Measurements from ENCODE around the gene ZSCAN10. TPM values are rescaled to one million over a fixed set of nuclear protein-coding genes. Genes with fewer than 3 reads are reported as not detected.
A peak's percentile ranks its signal among the peaks of the same experiment; 100 is the strongest.

The ZSCAN10 gene
- total and polyA plus RNA-seq, 9 of the 15 experiments (the other 6 are each of a cell fraction or from before 2014, with no cell fraction given): 0.22 TPM; not detected in 8

- in situ Hi-C loops (cut with MboI) (no loop called here), intact Hi-C loops (cut with micrococcal nuclease) (no loop called here)
- FAIRE-seq: no peak
- no peaks in the 10 kb centered on the region for H3K79me2 ChIP-seq (ENCODE audit: control insufficient read depth, insufficient read depth, low read length)
- no peak for ATAC-seq
- ChIA-PET CTCF (ENCODE audit: low intra/inter-chr PET ratio) (no interaction called here), POLR2A (interaction anchor here (0.6 to 2.6 kb wide), 13 partner anchors 8 to 725 kb away, joined by 3 to 17 read pairs (median 4); partner anchors contain the start of gene ZNF213)
- no peak overlapping the region for H3K4me3 ChIP-seq
- H3K4me2 ChIP-seq (ENCODE audit: insufficient read depth, low read length): no peak overlapping the region
- peaks cover 4% of the 10 kb centered on the region; the same call in 1 of the 2 replicates for H4K20me1 ChIP-seq (replicated peaks; ENCODE audit: control insufficient read depth, insufficient read depth, low read length)
- no TSS peak for BruUV-seq (replicated peaks)
- no peak overlapping the region for H2AFZ ChIP-seq (ENCODE audit: low read depth, low read length)
- no peaks in the 10 kb centered on the region for H3K36me3 ChIP-seq (ENCODE audit: control insufficient read depth, insufficient read depth, low read length)
- DNase-seq (ENCODE audit: extremely low read depth in 1 of 4, low spot score in 3 of 4): no peak
- TF ChIP-seq ZKSCAN1 (IDR thresholded peaks at IDR 0.05; ENCODE audit: low read depth, low read length) (peak; percentile 92), KDM5B (IDR thresholded peaks at IDR 0.05; ENCODE audit: insufficient replicate concordance, low read depth, low read length) (no peak), TAF7 (tag; IDR thresholded peaks at IDR 0.05) (no peak)
- no peak overlapping the region for H3K27ac ChIP-seq (ENCODE audit: extremely low read depth, low read depth, low read length)
- no peaks in the 10 kb centered on the region for H3K9me1 ChIP-seq (ENCODE audit: control insufficient read depth, insufficient read depth, low read length)
- H3K4me1 ChIP-seq (replicated peaks in 1 of 2; ENCODE audit: control insufficient read depth in 2 of 2, insufficient read depth in 2 of 2, low read length in 2 of 2): peaks cover 0 to 59% of the 10 kb centered on the region in 2 experiments; a peak in 2 of 5 replicates
- H3K9ac ChIP-seq (ENCODE audit: insufficient read depth in 1 of 2, low read depth in 2 of 2, low read length in 2 of 2): peak overlapping the region in 1 of 2 experiments; percentile 92; a peak in 2 of 4 replicates
- WGBS (ENCODE audit: insufficient coverage, low coverage, missing lambda C conversion rate): 88% methylated on average over 13 of the region's 13 CpGs
- H3K9me3 ChIP-seq (replicated peaks; ENCODE audit: control insufficient read depth, insufficient read depth, low read depth, low read length): no peaks in the 10 kb centered on the region
- H3K27me3 ChIP-seq (ENCODE audit: control insufficient read depth in 2 of 2, insufficient read depth in 2 of 2, low read length in 2 of 2): no peaks in the 10 kb centered on the region
These were observed 49.4 kb upstream of the ZSCAN10 start for GRCh38 chr16:3148256-3149192.

GRCh38 chr16:3147757-3148104, 48.6 kb upstream of the ZSCAN10 start:
- in situ Hi-C loops (cut with MboI): no loop called here
- Histone ChIP-seq H2AFZ (ENCODE audit: low read depth, low read length) (no peak overlapping the region), H4K20me1 (replicated peaks; ENCODE audit: control insufficient read depth, insufficient read depth, low read length) (peaks cover 4% of the 10 kb centered on the region; the same call in 1 of the 2 replicates), H3K36me3 (ENCODE audit: control insufficient read depth, insufficient read depth, low read length) (no peaks in the 10 kb centered on the region; the same call in 2 of the 3 replicates), H3K9me3 (replicated peaks; ENCODE audit: control insufficient read depth, insufficient read depth, low read depth, low read length) (no peaks in the 10 kb centered on the region), H3K9me1 (ENCODE audit: control insufficient read depth, insufficient read depth, low read length) (no peaks in the 10 kb centered on the region), H3K27me3 (ENCODE audit: control insufficient read depth in 2 of 2, insufficient read depth in 2 of 2, low read length in 2 of 2) (no peaks in the 10 kb centered on the region), H3K27ac (ENCODE audit: extremely low read depth, low read depth, low read length) (no peak overlapping the region), H3K4me3 (no peak overlapping the region), H3K79me2 (ENCODE audit: control insufficient read depth, insufficient read depth, low read length) (no peaks in the 10 kb centered on the region), H3K4me1 (replicated peaks in 1 of 2; ENCODE audit: control insufficient read depth in 2 of 2, insufficient read depth in 2 of 2, low read length in 2 of 2) (peaks cover 0 to 60% of the 10 kb centered on the region in 2 experiments; a peak in 2 of 5 replicates), H3K4me2 (ENCODE audit: insufficient read depth, low read length) (no peak overlapping the region), H3K9ac (ENCODE audit: insufficient read depth in 1 of 2, low read depth in 2 of 2, low read length in 2 of 2) (no peak overlapping the region)
- ATAC-seq (no peak), DNase-seq (ENCODE audit: extremely low read depth in 1 of 4, low spot score in 3 of 4) (no peak), FAIRE-seq (no peak)
- intact Hi-C loops (cut with micrococcal nuclease): no loop called here
- no TSS peak for BruUV-seq (replicated peaks)
- POLR2A ChIA-PET: interaction anchor here (0.7 to 1.3 kb wide), 6 partner anchors 11 to 126 kb away, joined by 3 to 5 read pairs (median 4); partner anchors contain the start of gene ZNF213
- 80% methylated on average over 5 of the region's 5 CpGs for WGBS (ENCODE audit: insufficient coverage, low coverage, missing lambda C conversion rate)
- CTCF ChIA-PET (ENCODE audit: low intra/inter-chr PET ratio): no interaction called here
- TF ChIP-seq HOXB6 (CRISPR knock-in tag; IDR thresholded peaks at IDR 0.05; ENCODE audit: borderline replicate concordance) (no peak), KAT2B (IDR thresholded peaks at IDR 0.05; ENCODE audit: low read depth, low read length) (no peak), NCOA2 (IDR thresholded peaks at IDR 0.05; ENCODE audit: partially characterized antibody in 2 of 2) (no peak), TAL1 (IDR thresholded peaks at IDR 0.05) (no peak), E2F4 (CRISPR knock-in tag; IDR thresholded peaks at IDR 0.05; ENCODE audit: low read depth) (no peak), KDM4B (IDR thresholded peaks at IDR 0.05; ENCODE audit: borderline replicate concordance in 2 of 2, low read depth in 1 of 2) (no peak), MAFF (IDR thresholded peaks at IDR 0.05; ENCODE audit: low read length) (no peak), MAFK (IDR thresholded peaks at IDR 0.05; ENCODE audit: low read length) (no peak), ADNP (tag; IDR thresholded peaks at IDR 0.05) (no peak), FOXM1 (IDR thresholded peaks at IDR 0.05; ENCODE audit: low read depth) (no peak), FOXM1 (CRISPR knock-in tag; IDR thresholded peaks at IDR 0.05; ENCODE audit: low read depth) (no peak), PHF20 (IDR thresholded peaks at IDR 0.05; ENCODE audit: partially characterized antibody) (no peak)
